Caco-2 (cell line): Measurements from ENCODE around the gene PVALB. TPM values are rescaled to one million over a fixed set of nuclear protein-coding genes. Genes with fewer than 3 reads are reported as not detected.

Experiments used
- BruUV-seq: library from RNA; stranded (reverse); fragments of 400-500 nt; replicated peaks from 2 replicates; lab custom pipeline; 2021; lab: Mats Ljungman, UMichigan
- CTCF ChIA-PET: fragments of 300-600 bp; sonication (Branson Sonifier 250); formaldehyde crosslinking; loops from one replicate; lab custom pipeline; 2022; ENCODE audit warnings: antibody characterized with exemption; lab: Charles Lee
- POLR2A ChIA-PET: fragments of 300-600 bp; sonication (Branson Sonifier 250); formaldehyde crosslinking; loops from one replicate; lab custom pipeline; 2022; ENCODE audit warnings: antibody characterized with exemption; lab: Charles Lee
- DNase-seq, 2 experiments: peaks; one replicate each; pipeline versions ENCODE4 v3.0.0 to v3.0.0-alpha.2; 2020 to 2022
- H3K27me3 ChIP-seq: replicated peaks from 2 replicates; pipeline ENCODE4 v1.6.0; 2011; ENCODE audit warnings: low read length; ENCODE audit not compliant: control insufficient read depth, insufficient read depth
- H3K36me3 ChIP-seq: 2 replicates; pipeline ENCODE4 v1.5.1; 2011; ENCODE audit warnings: low read length; ENCODE audit not compliant: control insufficient read depth, insufficient read depth
- H3K4me1 ChIP-seq: fragments of 250-450 bp; sonication (Bioruptor Pico); 2 replicates; pipeline ENCODE4 v1.5.1; 2020; ENCODE audit warnings: mild to moderate bottlenecking
- H3K4me3 ChIP-seq: 2 replicates; pipeline ENCODE4 v1.5.1; 2011; ENCODE audit warnings: low read depth, mild to moderate bottlenecking, control low read depth, low read length
- H3K9me3 ChIP-seq: fragments of 250-450 bp; sonication (Bioruptor Pico); 2 replicates; pipeline ENCODE4 v1.5.1; 2020; ENCODE audit warnings: mild to moderate bottlenecking, moderate library complexity
- H3K27ac Mint-ChIP-seq: one replicate; pipeline ENCODE4 v1.8.0; 2022; ENCODE audit warnings: mixed read lengths; ENCODE audit not compliant: unreplicated experiment
- H3K27me3 Mint-ChIP-seq: one replicate; pipeline ENCODE4 v1.8.0; 2022; ENCODE audit warnings: mixed read lengths; ENCODE audit not compliant: insufficient read depth, unreplicated experiment
- H3K36me3 Mint-ChIP-seq: one replicate; pipeline ENCODE4 v1.8.0; 2022; ENCODE audit warnings: mild to moderate bottlenecking, mixed read lengths; ENCODE audit not compliant: insufficient read depth, unreplicated experiment
- H3K4me1 Mint-ChIP-seq: one replicate; pipeline ENCODE4 v1.8.0; 2022; ENCODE audit warnings: low read depth, mixed read lengths; ENCODE audit not compliant: unreplicated experiment
- H3K4me3 Mint-ChIP-seq: one replicate; pipeline ENCODE4 v1.8.0; 2022; ENCODE audit warnings: mild to moderate bottlenecking, moderate library complexity, mixed read lengths; ENCODE audit not compliant: unreplicated experiment
- H3K9me3 Mint-ChIP-seq: one replicate; pipeline ENCODE4 v1.8.0; 2022; ENCODE audit warnings: mixed read lengths; ENCODE audit not compliant: unreplicated experiment
- intact Hi-C: fragments of 100-400 bp; cut with micrococcal nuclease; formaldehyde crosslinking; loops from one replicate; pipeline ENCODE4 v1.10.0; 2022; ENCODE audit not compliant: unreplicated experiment
- total RNA-seq: library from RNA; stranded (reverse); gene quantifications from 2 replicates; pipeline ENCODE4 v1.2.3, GENCODE V29; 2022
- TF ChIP-seq, protein P1 (sequence below), 2 experiments: fragments of 200-600 bp in 1 of 2; IDR thresholded peaks; 1 replicate in 1 of 2; 2 replicates in 1 of 2; pipeline versions ENCODE4 v1.5.1 to v1.8.0; 2011 to 2022; ENCODE audit warnings: antibody characterized with exemption in 1 of 2, control low read depth in 1 of 2, inconsistent platforms in 1 of 2, low read depth in 1 of 2, low read length in 1 of 2, mild to moderate bottlenecking in 1 of 2, moderate library complexity in 1 of 2; ENCODE audit not compliant: insufficient read depth in 1 of 2, severe bottlenecking in 1 of 2, unreplicated experiment in 1 of 2

PVALB gene
- total RNA-seq, 1 experiment from 2014 or later: not detected

- no peak for DNase-seq
- POLR2A ChIA-PET: no interaction called here
Observed at GRCh38 chr22:36767035-36767775, 49.6 kb downstream of the PVALB start.

DNA sequence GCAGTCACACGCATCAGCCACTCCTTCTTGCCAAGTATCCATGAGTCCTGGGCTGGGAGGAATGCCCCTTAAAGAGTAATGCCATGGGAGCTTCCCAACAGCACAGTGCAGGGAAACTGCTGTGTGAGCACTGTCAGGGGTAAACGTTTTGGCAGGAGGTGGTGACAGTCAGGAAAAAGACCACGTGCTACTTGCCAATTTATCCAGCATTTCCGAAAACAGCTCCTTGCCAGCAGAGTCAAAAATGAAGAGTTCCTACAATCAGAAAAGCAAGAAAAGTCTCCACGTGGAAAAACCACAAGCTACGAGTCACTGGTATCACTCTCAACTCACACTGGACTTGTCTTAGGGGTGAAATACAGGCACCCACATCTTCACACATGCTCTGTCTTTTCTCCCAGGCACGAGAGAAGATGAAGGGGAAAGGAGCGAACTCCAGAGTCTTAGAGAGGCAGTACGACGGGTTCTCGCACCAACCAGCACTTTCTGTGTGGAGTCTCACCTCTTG, 50.8 kb downstream of the PVALB start:
- POLR2A ChIA-PET: no interaction called here

More at GRCh38 chr22:36767035-36767775, 49.6 kb downstream of the PVALB start:
- intact Hi-C loops: no loop called here
- H3K9me3 Mint-ChIP-seq: no peaks in the 10 kb centered on the region
- no TSS peak for BruUV-seq
- TF ChIP-seq, protein P1, sequence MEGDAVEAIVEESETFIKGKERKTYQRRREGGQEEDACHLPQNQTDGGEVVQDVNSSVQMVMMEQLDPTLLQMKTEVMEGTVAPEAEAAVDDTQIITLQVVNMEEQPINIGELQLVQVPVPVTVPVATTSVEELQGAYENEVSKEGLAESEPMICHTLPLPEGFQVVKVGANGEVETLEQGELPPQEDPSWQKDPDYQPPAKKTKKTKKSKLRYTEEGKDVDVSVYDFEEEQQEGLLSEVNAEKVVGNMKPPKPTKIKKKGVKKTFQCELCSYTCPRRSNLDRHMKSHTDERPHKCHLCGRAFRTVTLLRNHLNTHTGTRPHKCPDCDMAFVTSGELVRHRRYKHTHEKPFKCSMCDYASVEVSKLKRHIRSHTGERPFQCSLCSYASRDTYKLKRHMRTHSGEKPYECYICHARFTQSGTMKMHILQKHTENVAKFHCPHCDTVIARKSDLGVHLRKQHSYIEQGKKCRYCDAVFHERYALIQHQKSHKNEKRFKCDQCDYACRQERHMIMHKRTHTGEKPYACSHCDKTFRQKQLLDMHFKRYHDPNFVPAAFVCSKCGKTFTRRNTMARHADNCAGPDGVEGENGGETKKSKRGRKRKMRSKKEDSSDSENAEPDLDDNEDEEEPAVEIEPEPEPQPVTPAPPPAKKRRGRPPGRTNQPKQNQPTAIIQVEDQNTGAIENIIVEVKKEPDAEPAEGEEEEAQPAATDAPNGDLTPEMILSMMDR (IDR thresholded peaks at IDR 0.05; ENCODE audit: insufficient read depth in 1 of 2, low read depth in 1 of 2, low read length in 1 of 2, severe bottlenecking in 1 of 2, unreplicated experiment in 1 of 2): no peak
- H3K4me3 ChIP-seq: no peak overlapping the region
- no peaks in the 10 kb centered on the region for H3K4me1 Mint-ChIP-seq
- no peaks in the 10 kb centered on the region for H3K27me3 ChIP-seq
- no peaks in the 10 kb centered on the region for H3K4me1 ChIP-seq
- CTCF ChIA-PET: no interaction called here
- H3K9me3 ChIP-seq: no peaks in the 10 kb centered on the region
- no peaks in the 10 kb centered on the region for H3K36me3 Mint-ChIP-seq
- H3K27me3 Mint-ChIP-seq: peaks cover 14% of the 10 kb centered on the region
- no peak overlapping the region for H3K4me3 Mint-ChIP-seq
- H3K27ac Mint-ChIP-seq: no peak overlapping the region
- H3K36me3 ChIP-seq: no peaks in the 10 kb centered on the region

GRCh38 chr22:36765131-36765942, 51.5 kb downstream of the PVALB start:
- BruUV-seq: no TSS peak

More for the DNA sequence above, 50.8 kb downstream of the PVALB start:
- H3K36me3 ChIP-seq: no peaks in the 10 kb centered on the region
- H3K27me3 Mint-ChIP-seq: peaks cover 10% of the 10 kb centered on the region
- no peaks in the 10 kb centered on the region for H3K4me1 ChIP-seq
- TF ChIP-seq, protein P1 (IDR thresholded peaks at IDR 0.05; ENCODE audit: insufficient read depth in 1 of 2, low read depth in 1 of 2, low read length in 1 of 2, severe bottlenecking in 1 of 2, unreplicated experiment in 1 of 2): no peak
- CTCF ChIA-PET: no interaction called here
- intact Hi-C loops: no loop called here
- no TSS peak for BruUV-seq
- no peaks in the 10 kb centered on the region for H3K27me3 ChIP-seq
- no peaks in the 10 kb centered on the region for H3K9me3 ChIP-seq
- no peak for DNase-seq
- H3K36me3 Mint-ChIP-seq: no peaks in the 10 kb centered on the region
- H3K9me3 Mint-ChIP-seq: no peaks in the 10 kb centered on the region
- H3K27ac Mint-ChIP-seq: no peak overlapping the region
- no peaks in the 10 kb centered on the region for H3K4me1 Mint-ChIP-seq
- H3K4me3 ChIP-seq: no peak overlapping the region
- H3K4me3 Mint-ChIP-seq: no peak overlapping the region

More at GRCh38 chr22:36765131-36765942, 51.5 kb downstream of the PVALB start:
- TF ChIP-seq, protein P1 (IDR thresholded peaks at IDR 0.05; ENCODE audit: insufficient read depth in 1 of 2, low read depth in 1 of 2, low read length in 1 of 2, severe bottlenecking in 1 of 2, unreplicated experiment in 1 of 2): no peak
- no peak for DNase-seq
- Mint-ChIP-seq H3K4me1 (no peaks in the 10 kb centered on the region), H3K27ac (no peak overlapping the region), H3K9me3 (no peaks in the 10 kb centered on the region), H3K36me3 (no peaks in the 10 kb centered on the region), H3K4me3 (no peak overlapping the region), H3K27me3 (peaks cover 8% of the 10 kb centered on the region)
- Histone ChIP-seq H3K27me3 (no peaks in the 10 kb centered on the region), H3K4me1 (no peaks in the 10 kb centered on the region), H3K9me3 (no peaks in the 10 kb centered on the region), H3K4me3 (no peak overlapping the region), H3K36me3 (no peaks in the 10 kb centered on the region)
- intact Hi-C loops: no loop called here
- CTCF ChIA-PET: no interaction called here
- POLR2A ChIA-PET: no interaction called here
